PFSK-1 (cell line): Measurements from ENCODE around the gene VAMP4.

ENCODE experiments used
- FOXP2 ChIP-seq: optimal IDR thresholded peaks from 2 replicates; pipeline ENCODE3; 2011; ENCODE audit warnings: borderline replicate concordance, control low read depth, inconsistent platforms; ENCODE audit not compliant: insufficient read depth; ENCODE audit errors: extremely low read length, extremely low read depth
- POLR2AphosphoS5 ChIP-seq: IDR thresholded peaks from 2 replicates; pipeline ENCODE4 v1.6.1; 2012; ENCODE audit warnings: low read depth, mild to moderate bottlenecking, control low read depth, low read length, moderate library complexity
- REST ChIP-seq, 2 experiments: IDR thresholded peaks; 2 replicates each; pipeline versions ENCODE4 v1.6.1 to v1.8.0; 2011 to 2012; ENCODE audit warnings: low read depth in 2 of 2, low read length in 2 of 2, control low read depth in 1 of 2, inconsistent platforms in 1 of 2, mild to moderate bottlenecking in 1 of 2, moderate library complexity in 1 of 2; ENCODE audit not compliant: insufficient read depth in 1 of 2
- SIN3A ChIP-seq: IDR thresholded peaks from 2 replicates; pipeline ENCODE4 v1.6.1; 2012; ENCODE audit warnings: mild to moderate bottlenecking, low read length, moderate library complexity, borderline replicate concordance; ENCODE audit not compliant: insufficient read depth
- TAF1 ChIP-seq: IDR thresholded peaks from 2 replicates; pipeline ENCODE4 v1.6.1; 2012; ENCODE audit warnings: low read length, control low read depth, borderline replicate concordance; ENCODE audit not compliant: insufficient read depth

VAMP4 gene

DNA sequence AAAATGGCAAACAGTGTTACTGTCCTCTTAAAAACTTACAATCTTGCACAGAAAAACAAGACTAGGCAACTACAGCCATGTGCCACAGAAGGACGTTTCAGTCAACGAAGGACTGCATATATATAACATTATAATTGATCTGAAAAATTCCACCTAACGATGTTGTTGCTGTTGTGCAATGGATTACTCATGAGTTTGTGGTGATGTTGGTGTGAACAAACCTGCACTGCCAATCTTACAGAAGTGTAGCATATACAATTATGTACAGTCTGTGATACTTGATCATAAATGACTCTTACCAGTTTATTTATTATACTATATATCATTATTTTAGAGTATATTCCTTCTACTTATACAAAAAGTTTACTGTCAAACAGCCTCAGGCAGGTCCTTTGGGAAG is 6.8 kb upstream of the VAMP4 start:
- no peak for TF ChIP-seq TAF1
- no peak for TF ChIP-seq SIN3A
- TF ChIP-seq POLR2AphosphoS5: no peak
- no peak for TF ChIP-seq REST (IDR thresholded peaks at IDR 0.05; ENCODE audit: insufficient read depth in 1 of 2, low read depth in 2 of 2, low read length in 2 of 2)
- TF ChIP-seq FOXP2: no peak

DNA sequence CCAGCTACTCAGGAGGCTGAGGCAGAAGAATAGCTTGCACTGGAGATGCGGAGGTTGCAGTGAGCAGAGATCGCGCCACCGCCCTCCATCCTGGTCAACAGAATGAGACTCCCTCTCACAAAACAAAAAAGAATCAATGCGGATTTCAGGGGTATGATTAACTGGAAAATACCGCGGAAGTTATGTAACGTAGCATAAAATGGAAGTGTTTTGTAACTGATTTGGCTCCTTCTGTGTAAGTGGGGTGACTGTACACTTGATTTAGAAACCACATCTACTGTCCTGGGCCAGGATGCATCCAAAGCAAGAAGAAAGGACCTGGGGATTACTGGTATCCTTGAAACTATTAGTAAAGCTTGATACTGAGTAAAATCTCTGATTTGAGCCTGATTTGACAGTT is 3.1 kb upstream of the VAMP4 start:
- TF ChIP-seq REST (IDR thresholded peaks at IDR 0.05; ENCODE audit: insufficient read depth in 1 of 2, low read depth in 2 of 2, low read length in 2 of 2) (no peak), POLR2AphosphoS5 (no peak), TAF1 (no peak)

GRCh38 chr1:171743081-171743870 is 1.4 kb upstream of the VAMP4 start:
- TF ChIP-seq REST (IDR thresholded peaks at IDR 0.05; ENCODE audit: insufficient read depth in 1 of 2, low read depth in 2 of 2, low read length in 2 of 2): peak in 1 of 2 experiments; percentile 63; a peak in 1 of 4 replicates
- no peak for TF ChIP-seq POLR2AphosphoS5

GRCh38 chr1:171742577-171742922 is 685 bp upstream of the VAMP4 start:
- no peak for TF ChIP-seq REST (IDR thresholded peaks at IDR 0.05; ENCODE audit: insufficient read depth in 1 of 2, low read depth in 2 of 2, low read length in 2 of 2)
- TF ChIP-seq SIN3A: 0 out of 2 replicates have a peak, but pooled peaks have one; percentile 28
- TF ChIP-seq POLR2AphosphoS5: no peak; the same call in 1 of the 2 replicates
- no peak for TF ChIP-seq FOXP2
